LNCaP clone FGC (cell line): Measurements from ENCODE around the gene BCL2.

Experiments
- DNase-seq: peaks from one replicate; pipeline ENCODE4 v3.0.0-alpha.2; 2011; ENCODE audit warnings: low read depth
- H3K4me3 ChIP-seq: 2 replicates; pipeline ENCODE4 v1.5.1; 2011; ENCODE audit warnings: mild to moderate bottlenecking, low read depth, low read length, control low read depth
- TF ChIP-seq, protein P1 (sequence below): IDR thresholded peaks from 2 replicates; pipeline ENCODE4 v1.5.1; 2012; ENCODE audit warnings: mild to moderate bottlenecking; ENCODE audit not compliant: control insufficient read depth, insufficient read depth; ENCODE audit errors: extremely low read depth

The BCL2 gene

GRCh38 chr18:63232826-63233225 is 86.7 kb downstream of the BCL2 start:
- no peak for DNase-seq
- H3K4me3 ChIP-seq: no peak overlapping the region
- TF ChIP-seq, protein P1, sequence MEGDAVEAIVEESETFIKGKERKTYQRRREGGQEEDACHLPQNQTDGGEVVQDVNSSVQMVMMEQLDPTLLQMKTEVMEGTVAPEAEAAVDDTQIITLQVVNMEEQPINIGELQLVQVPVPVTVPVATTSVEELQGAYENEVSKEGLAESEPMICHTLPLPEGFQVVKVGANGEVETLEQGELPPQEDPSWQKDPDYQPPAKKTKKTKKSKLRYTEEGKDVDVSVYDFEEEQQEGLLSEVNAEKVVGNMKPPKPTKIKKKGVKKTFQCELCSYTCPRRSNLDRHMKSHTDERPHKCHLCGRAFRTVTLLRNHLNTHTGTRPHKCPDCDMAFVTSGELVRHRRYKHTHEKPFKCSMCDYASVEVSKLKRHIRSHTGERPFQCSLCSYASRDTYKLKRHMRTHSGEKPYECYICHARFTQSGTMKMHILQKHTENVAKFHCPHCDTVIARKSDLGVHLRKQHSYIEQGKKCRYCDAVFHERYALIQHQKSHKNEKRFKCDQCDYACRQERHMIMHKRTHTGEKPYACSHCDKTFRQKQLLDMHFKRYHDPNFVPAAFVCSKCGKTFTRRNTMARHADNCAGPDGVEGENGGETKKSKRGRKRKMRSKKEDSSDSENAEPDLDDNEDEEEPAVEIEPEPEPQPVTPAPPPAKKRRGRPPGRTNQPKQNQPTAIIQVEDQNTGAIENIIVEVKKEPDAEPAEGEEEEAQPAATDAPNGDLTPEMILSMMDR: no peak

GRCh38 chr18:63229971-63230370 is 89.6 kb downstream of the BCL2 start:
- no peak for DNase-seq
- H3K4me3 ChIP-seq: no peak overlapping the region
- TF ChIP-seq, protein P1: no peak

GRCh38 chr18:63225434-63225833 is 94.1 kb downstream of the BCL2 start:
- TF ChIP-seq, protein P1: no peak
- no peak for DNase-seq
- H3K4me3 ChIP-seq: no peak overlapping the region

DNA sequence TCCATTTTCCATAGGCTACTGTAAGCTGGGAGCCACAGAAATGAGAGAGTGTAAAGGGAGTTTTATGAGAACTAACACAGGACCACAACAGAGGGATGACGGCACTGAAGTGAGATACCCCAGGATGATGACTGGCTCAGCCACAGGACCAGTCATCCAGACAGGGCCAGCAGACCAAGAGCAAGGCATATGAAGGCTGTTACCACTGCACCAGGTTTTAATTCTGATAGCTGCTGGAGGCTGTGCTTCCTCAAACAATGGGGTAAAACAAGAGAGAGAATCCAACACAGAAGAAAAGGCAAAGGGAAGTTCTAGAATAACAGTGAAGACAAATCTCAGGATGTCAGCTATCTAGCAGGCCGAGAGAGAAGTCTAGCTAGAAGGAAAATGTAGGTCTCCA is 94.9 kb downstream of the BCL2 start:
- TF ChIP-seq, protein P1: no peak
- DNase-seq: no peak
- H3K4me3 ChIP-seq: no peak overlapping the region

DNA sequence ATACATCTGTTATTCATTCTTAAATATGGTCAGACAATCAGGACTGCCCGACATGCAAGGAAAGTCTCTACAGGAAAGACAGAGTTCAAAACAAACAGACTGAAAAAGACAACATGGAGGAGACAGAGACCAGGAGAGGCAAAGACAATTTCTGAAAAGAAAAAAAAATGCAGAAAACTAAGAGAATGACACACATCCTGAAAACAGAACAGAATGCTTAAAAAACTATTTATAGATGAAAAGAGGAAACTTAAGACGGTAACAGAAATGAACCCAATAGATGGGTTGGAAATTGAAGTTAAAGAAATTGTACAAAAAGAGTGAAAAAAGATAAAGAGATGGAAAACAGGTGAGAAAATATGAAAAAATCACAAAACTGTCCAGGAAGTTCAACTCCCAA is 95.7 kb downstream of the BCL2 start:
- TF ChIP-seq, protein P1: no peak
- DNase-seq: no peak
- H3K4me3 ChIP-seq: no peak overlapping the region

DNA sequence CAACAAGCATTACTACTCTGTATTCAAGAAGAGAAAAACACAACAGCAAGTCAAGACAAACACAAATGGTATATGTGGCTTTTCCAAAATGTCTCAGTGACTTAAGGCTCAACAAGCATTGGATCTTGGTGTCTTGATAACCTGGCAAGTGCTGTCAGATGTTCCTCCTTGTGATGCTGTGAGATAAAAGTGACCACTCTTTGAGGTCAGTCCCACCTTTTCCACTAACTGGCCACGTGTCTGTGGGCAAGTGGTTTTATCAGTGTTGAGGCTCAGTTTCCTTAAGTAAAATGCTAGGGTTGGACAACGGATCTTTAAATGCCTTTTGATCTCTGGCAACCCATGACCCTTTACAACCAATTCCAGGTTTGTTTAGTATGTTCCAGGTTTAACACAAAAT is 98.7 kb downstream of the BCL2 start:
- no peak for DNase-seq
- no peak overlapping the region for H3K4me3 ChIP-seq
- TF ChIP-seq, protein P1: no peak

DNA sequence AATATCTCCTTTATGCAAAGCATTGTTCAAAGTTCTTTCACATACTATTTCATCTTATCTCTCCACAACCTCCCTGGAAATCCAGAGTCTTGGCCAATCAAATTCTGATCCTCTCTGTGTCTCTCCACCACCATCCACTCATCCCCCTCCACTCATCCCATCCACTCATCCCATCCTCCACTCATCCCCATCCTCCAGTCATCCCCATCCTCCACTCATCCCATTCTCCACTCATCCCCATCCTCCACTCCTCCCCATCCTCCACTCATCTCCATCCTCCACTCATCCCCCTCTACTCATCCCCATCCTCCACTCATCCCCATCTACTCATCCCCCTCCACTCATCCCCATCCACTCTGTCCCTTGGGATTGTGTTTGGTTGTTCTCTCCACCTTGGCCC is 101.1 kb downstream of the BCL2 start:
- no peak overlapping the region for H3K4me3 ChIP-seq
- TF ChIP-seq, protein P1: no peak
- no peak for DNase-seq
